SK-N-SH treated with all-trans-retinoic acid at 6 μM for 48 hours (cell line): ENCODE results near the gene IL1R1.

Source experiments
- ATAC-seq: fragments of 200-7000 bp; cut with Tn5 transposase; 3 replicates; pipeline ENCODE4 v1.9.1; 2020; ENCODE audit warnings: mild to moderate bottlenecking, moderate library complexity
- ARNTL ChIP-seq: fragments of 450-650 bp; formaldehyde crosslinking; IDR thresholded peaks from 2 replicates; pipeline ENCODE4 v1.5.0; 2020; ENCODE audit warnings: low read depth, mild to moderate bottlenecking, moderate library complexity, borderline replicate concordance
- BACH2 ChIP-seq: fragments of 250-450 bp; sonication (Bioruptor Pico); IDR thresholded peaks from 2 replicates; pipeline ENCODE4 v1.9.0; 2021; ENCODE audit warnings: mild to moderate bottlenecking, borderline replicate concordance
- CREB5 ChIP-seq: fragments of 250-450 bp; sonication (Bioruptor Pico); IDR thresholded peaks from 2 replicates; pipeline ENCODE4 v1.5.1; 2020; ENCODE audit warnings: low read depth, mild to moderate bottlenecking, moderate library complexity
- CSDC2 ChIP-seq: fragments of 250-450 bp; sonication (Bioruptor Pico); IDR thresholded peaks from 2 replicates; pipeline ENCODE4 v1.5.0; 2020; ENCODE audit warnings: mild to moderate bottlenecking, moderate library complexity
- CSRNP3 ChIP-seq: fragments of 250-450 bp; sonication (Bioruptor Pico); IDR thresholded peaks from 2 replicates; pipeline ENCODE4 v1.5.1; 2021; ENCODE audit warnings: mild to moderate bottlenecking, moderate library complexity
- ESRRG ChIP-seq: fragments of 250-450 bp; sonication (Bioruptor Pico); IDR thresholded peaks from 2 replicates; pipeline ENCODE4 v1.6.1; 2021; ENCODE audit warnings: mild to moderate bottlenecking
- GLIS3 ChIP-seq: fragments of 250-450 bp; sonication (Bioruptor Pico); IDR thresholded peaks from 2 replicates; pipeline ENCODE4 v1.5.0; 2020; ENCODE audit warnings: mild to moderate bottlenecking, moderate library complexity
- OSR1 ChIP-seq: fragments of 250-450 bp; sonication (Bioruptor Pico); IDR thresholded peaks from 2 replicates; pipeline ENCODE4 v1.8.0; 2022; ENCODE audit warnings: moderate library complexity, mild to moderate bottlenecking, inconsistent platforms
- PATZ1 ChIP-seq: fragments of 250-450 bp; sonication (Bioruptor Pico); IDR thresholded peaks from 2 replicates; pipeline ENCODE4 v1.8.0; 2020; ENCODE audit warnings: mild to moderate bottlenecking, moderate library complexity, borderline replicate concordance
- POU6F1 ChIP-seq: fragments of 250-450 bp; sonication (Bioruptor Pico); IDR thresholded peaks from 2 replicates; pipeline ENCODE4 v1.8.0; 2021; ENCODE audit warnings: low read depth, mild to moderate bottlenecking, moderate library complexity, borderline replicate concordance
- PPARA ChIP-seq: fragments of 250-450 bp; sonication (Bioruptor Pico); IDR thresholded peaks from 2 replicates; pipeline ENCODE4 v1.5.0; 2020; ENCODE audit warnings: mild to moderate bottlenecking, borderline replicate concordance
- RARB ChIP-seq: fragments of 250-450 bp; sonication (Bioruptor Pico); IDR thresholded peaks from 2 replicates; pipeline ENCODE4 v1.8.0; 2021; ENCODE audit warnings: mild to moderate bottlenecking, moderate library complexity
- SNAI2 ChIP-seq: fragments of 250-450 bp; sonication (Bioruptor Pico); IDR thresholded peaks from 2 replicates; pipeline ENCODE4 v1.5.0; 2020; ENCODE audit warnings: mild to moderate bottlenecking, moderate library complexity
- TCF4 ChIP-seq: fragments of 250-450 bp; sonication (Bioruptor Pico); IDR thresholded peaks from 2 replicates; pipeline ENCODE4 v1.8.0; 2021; ENCODE audit warnings: mild to moderate bottlenecking, moderate library complexity, borderline replicate concordance
- TSHZ2 ChIP-seq: fragments of 250-450 bp; sonication (Bioruptor Pico); IDR thresholded peaks from 2 replicates; pipeline ENCODE4 v1.5.0; 2020; ENCODE audit warnings: mild to moderate bottlenecking, moderate library complexity
- ZC3H10 ChIP-seq: fragments of 250-450 bp; sonication (Bioruptor Pico); IDR thresholded peaks from 2 replicates; pipeline ENCODE4 v1.5.1; 2021; ENCODE audit warnings: mild to moderate bottlenecking, moderate library complexity
- ZFP30 ChIP-seq: fragments of 450-650 bp; formaldehyde crosslinking; IDR thresholded peaks from 2 replicates; pipeline ENCODE4 v1.5.0; 2022; ENCODE audit warnings: mild to moderate bottlenecking, moderate library complexity
- ZNF70 ChIP-seq: fragments of 450-650 bp; formaldehyde crosslinking; IDR thresholded peaks from 2 replicates; pipeline ENCODE4 v1.5.0; 2020; ENCODE audit warnings: mild to moderate bottlenecking, moderate library complexity
- ZNF8 ChIP-seq: fragments of 450-650 bp; formaldehyde crosslinking; IDR thresholded peaks from 2 replicates; pipeline ENCODE4 v1.5.0; 2020; ENCODE audit warnings: mild to moderate bottlenecking, moderate library complexity

IL1R1 gene

GRCh38 chr2:102168026-102168771, 25.7 kb downstream of the IL1R1 start:
- ATAC-seq: no peak
- no peak for TF ChIP-seq ARNTL (CRISPR knock-in tag)
- TF ChIP-seq ZNF70 (CRISPR knock-in tag): no peak
- no peak for TF ChIP-seq BACH2 (CRISPR knock-in tag)
- TF ChIP-seq ZNF8 (CRISPR knock-in tag): no peak
- no peak for TF ChIP-seq PATZ1 (CRISPR knock-in tag)
- no peak for TF ChIP-seq PPARA (CRISPR knock-in tag)
- no peak for TF ChIP-seq SNAI2 (CRISPR knock-in tag)
- TF ChIP-seq, all 23 proteins: peak for 0

- TF ChIP-seq BACH2 (CRISPR knock-in tag): no peak
- TF ChIP-seq PPARA (CRISPR knock-in tag): no peak
- TF ChIP-seq ZNF70 (CRISPR knock-in tag): no peak
- TF ChIP-seq CSDC2: no peak
- TF ChIP-seq CSRNP3 (CRISPR knock-in tag): no peak
- no peak for TF ChIP-seq ESRRG (CRISPR knock-in tag)
- TF ChIP-seq ZC3H10 (CRISPR knock-in tag): no peak
- ATAC-seq: no peak
Observed at GRCh38 chr2:102171946-102172345, 29.4 kb downstream of the IL1R1 start.

GRCh38 chr2:102172745-102173144, 30.2 kb downstream of the IL1R1 start:
- ATAC-seq: no peak
- no peak for TF ChIP-seq BACH2 (CRISPR knock-in tag)
- no peak for TF ChIP-seq SNAI2 (CRISPR knock-in tag)
- no peak for TF ChIP-seq ZFP30 (CRISPR knock-in tag)
- TF ChIP-seq POU6F1: no peak
- no peak for TF ChIP-seq ARNTL (CRISPR knock-in tag)
- TF ChIP-seq RARB (CRISPR knock-in tag): no peak
- no peak for TF ChIP-seq GLIS3 (CRISPR knock-in tag)
- no peak for TF ChIP-seq ZNF8 (CRISPR knock-in tag)
- no peak for TF ChIP-seq OSR1 (CRISPR knock-in tag)
- TF ChIP-seq TSHZ2: no peak
- TF ChIP-seq TCF4 (CRISPR knock-in tag): no peak
- TF ChIP-seq CREB5: no peak
- TF ChIP-seq, all 23 proteins: peak for 0
